Aorta (tissue), 5 donors: ENCODE data around the gene ZNF641. TPM values are rescaled to one million over a fixed set of nuclear protein-coding genes. Genes with fewer than 3 reads are reported as not detected.

Experiments
- ATAC-seq: fragments of 200-7000 bp; cut with Tn5 transposase; one replicate; pipeline ENCODE4 v1.9.1; 2022; ENCODE audit warnings: moderate library complexity; ENCODE audit not compliant: low FRiP score
- DNase-seq, 2 donors: peaks; one replicate each; pipeline ENCODE4 v3.0.0-alpha.2; 2020
- H3K27ac ChIP-seq, 2 donors: one replicate each; pipeline ENCODE4 v1.5.1; 2013; ENCODE audit warnings: low read length in 2 of 2, mild to moderate bottlenecking in 2 of 2, moderate library complexity in 2 of 2, control low read depth in 1 of 2, inconsistent platforms in 1 of 2, low read depth in 1 of 2
- H3K27me3 ChIP-seq, 2 donors: one replicate each; pipeline ENCODE4 v1.6.1; 2013; ENCODE audit warnings: control low read depth in 1 of 2, low read length in 1 of 2, mild to moderate bottlenecking in 1 of 2, moderate library complexity in 1 of 2; ENCODE audit not compliant: insufficient read depth in 2 of 2, control insufficient read depth in 1 of 2
- H3K36me3 ChIP-seq, 2 donors: one replicate each; pipeline ENCODE4 v1.6.1; 2013; ENCODE audit warnings: control low read depth in 1 of 2, low read length in 1 of 2, mild to moderate bottlenecking in 1 of 2; ENCODE audit not compliant: insufficient read depth in 2 of 2, control insufficient read depth in 1 of 2
- H3K4me1 ChIP-seq, 2 donors: one replicate each; pipeline ENCODE4 v1.6.1; 2013; ENCODE audit warnings: low read length in 2 of 2, control low read depth in 1 of 2, mild to moderate bottlenecking in 1 of 2, moderate library complexity in 1 of 2; ENCODE audit not compliant: insufficient read depth in 2 of 2, control insufficient read depth in 1 of 2
- H3K4me3 ChIP-seq, 2 donors: one replicate each; pipeline ENCODE4 v1.5.1; 2013; ENCODE audit warnings: low read length in 2 of 2, control low read depth in 1 of 2, mild to moderate bottlenecking in 1 of 2
- H3K9me3 ChIP-seq: one replicate; pipeline ENCODE4 v1.6.1; 2013; ENCODE audit warnings: mild to moderate bottlenecking, low read length; ENCODE audit not compliant: control insufficient read depth
- WGBS, 2 donors: extraction: QIAGEN DNeasy Blood & Tissue Kit; methylation state at CpG; one replicate each; pipeline ENCODE4 v1.1.7; 2013; 5-methylcytosine and 5-hydroxymethylcytosine counted together
- intact Hi-C, 2 donors: fragments of 100-400 bp; cut with DNase I; formaldehyde crosslinking; loops; one replicate each; pipeline versions ENCODE4 v1.14.2 to v1.15.0; 2022
- polyA plus RNA-seq, 2 donors: library from polyadenylated mRNA; stranded (reverse); fragments of 200-250 nt; gene quantifications; one replicate each; pipeline ENCODE4 v1.2.3, GENCODE V29; 2013
- total RNA-seq, 2 donors: library from RNA; stranded (reverse); fragmentation: NEBNext Ultra II Directional; extraction: Animal tissue kit (Norgen Biotek cat#: 25700); gene quantifications; one replicate each; pipeline ENCODE4 v1.2.1, GENCODE V29; 2021
- donor health status: healthy with polysubstance abuse.
- donor health status: Bipolar disorder and iron deficiency.
- donor health status: DM: no; HTN: no; CAD: no.
- donor health status: DM: no; HTN: no; CAD: no.
- donor health status: DM: yes; HTN: yes; CAD: no.

ZNF641 gene
- total and polyA plus RNA-seq, 4 donors, result 9.0 to 22.4 (median 17.3) TPM

- peaks cover 4% of the 10 kb centered on the region for H3K9me3 ChIP-seq
- no peak overlapping the region for H3K4me3 ChIP-seq
- intact Hi-C loops, result no loop called here
- no peaks in the 10 kb centered on the region for H3K36me3 ChIP-seq
- peaks cover 0 to 2% of the 10 kb centered on the region in 2 donors for H3K27me3 ChIP-seq
- DNase-seq (no peak), ATAC-seq (no peak)
- no peaks in the 10 kb centered on the region for H3K4me1 ChIP-seq
- no peak overlapping the region for H3K27ac ChIP-seq
- 61 to 65% methylated on average over 2 of the region's 2 CpGs for WGBS, 2 donors
Measured at GRCh38 chr12:48366131-48366530, 15.4 kb upstream of the ZNF641 start.

DNA sequence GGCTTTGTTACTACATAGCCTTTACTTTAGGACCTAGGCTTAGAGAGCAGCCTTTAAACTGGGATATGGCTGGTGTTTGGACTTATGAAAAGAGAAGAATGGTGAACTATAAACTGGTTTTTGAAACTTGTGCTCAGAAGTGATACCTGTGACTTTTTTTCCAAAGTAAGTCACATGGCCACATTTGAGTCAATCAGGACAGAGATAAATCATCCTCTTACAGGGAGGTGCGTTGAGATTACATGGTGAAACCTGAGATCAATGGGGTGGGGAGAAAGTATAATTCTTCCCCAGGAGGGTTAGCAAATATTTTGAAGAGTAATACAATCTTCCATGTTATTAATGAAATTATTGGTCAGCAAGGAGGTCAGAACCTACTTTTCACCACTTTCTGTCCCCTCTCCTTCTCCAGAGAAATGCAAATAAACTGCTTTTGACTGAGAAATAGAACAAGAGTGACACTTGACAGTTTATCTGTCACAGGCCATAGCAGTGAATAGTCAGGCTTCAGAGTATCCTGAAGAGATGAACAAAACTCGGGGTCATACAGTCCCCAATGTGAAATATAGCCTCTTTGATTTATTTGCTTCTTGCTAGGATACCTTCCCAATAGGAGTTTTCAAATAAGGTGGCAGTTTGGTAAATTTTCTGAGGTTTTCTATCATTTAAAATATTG is 11.1 kb upstream of the ZNF641 start:
- WGBS, 2 donors, result 73 to 85% methylated on average over 2 of the region's 2 CpGs
- Histone ChIP-seq H3K36me3 (peaks cover 0 to 3% of the 10 kb centered on the region in 2 donors), H3K27ac (no peak overlapping the region), H3K9me3 (no peaks in the 10 kb centered on the region), H3K27me3 (no peaks in the 10 kb centered on the region), H3K4me3 (no peak overlapping the region), H3K4me1 (no peaks in the 10 kb centered on the region)
- ATAC-seq (no peak), DNase-seq (no peak)
- intact Hi-C loops, result no loop called here

GRCh38 chr12:48358937-48359513 is 8.3 kb upstream of the ZNF641 start:
- H3K27ac ChIP-seq, result no peak overlapping the region
- H3K27me3 ChIP-seq, result no peaks in the 10 kb centered on the region
- 65 to 68% methylated on average over 7 of the region's 7 CpGs for WGBS, 2 donors
- intact Hi-C loops, result no loop called here
- no peak for DNase-seq
- no peaks in the 10 kb centered on the region for H3K4me1 ChIP-seq
- ATAC-seq, result no peak
- no peaks in the 10 kb centered on the region for H3K9me3 ChIP-seq
- peaks cover 0 to 3% of the 10 kb centered on the region in 2 donors for H3K36me3 ChIP-seq
- no peak overlapping the region for H3K4me3 ChIP-seq

- Histone ChIP-seq H3K4me1 (no peaks in the 10 kb centered on the region), H3K27me3 (no peaks in the 10 kb centered on the region), H3K27ac (no peak overlapping the region), H3K9me3 (no peaks in the 10 kb centered on the region), H3K4me3 (no peak overlapping the region), H3K36me3 (peaks cover 0 to 3% of the 10 kb centered on the region in 2 donors)
- DNase-seq (no peak), ATAC-seq (no peak)
- 72 to 76% methylated on average over 6 of the region's 6 CpGs for WGBS, 2 donors
- intact Hi-C loops, result no loop called here
Measured at GRCh38 chr12:48356041-48356768, 5.5 kb upstream of the ZNF641 start.

GRCh38 chr12:48352157-48352760 is 1.5 kb upstream of the ZNF641 start:
- DNase-seq, result no peak
- Histone ChIP-seq H3K27me3 (no peaks in the 10 kb centered on the region), H3K36me3 (no peaks in the 10 kb centered on the region), H3K4me3 (no peak overlapping the region), H3K9me3 (no peaks in the 10 kb centered on the region), H3K4me1 (peaks cover 0 to 2% of the 10 kb centered on the region in 2 donors), H3K27ac (no peak overlapping the region)
- ATAC-seq, result no peak
- intact Hi-C loops, result no loop called here
- WGBS, 2 donors, result 96 to 97% methylated on average over 11 of the region's 11 CpGs

DNA sequence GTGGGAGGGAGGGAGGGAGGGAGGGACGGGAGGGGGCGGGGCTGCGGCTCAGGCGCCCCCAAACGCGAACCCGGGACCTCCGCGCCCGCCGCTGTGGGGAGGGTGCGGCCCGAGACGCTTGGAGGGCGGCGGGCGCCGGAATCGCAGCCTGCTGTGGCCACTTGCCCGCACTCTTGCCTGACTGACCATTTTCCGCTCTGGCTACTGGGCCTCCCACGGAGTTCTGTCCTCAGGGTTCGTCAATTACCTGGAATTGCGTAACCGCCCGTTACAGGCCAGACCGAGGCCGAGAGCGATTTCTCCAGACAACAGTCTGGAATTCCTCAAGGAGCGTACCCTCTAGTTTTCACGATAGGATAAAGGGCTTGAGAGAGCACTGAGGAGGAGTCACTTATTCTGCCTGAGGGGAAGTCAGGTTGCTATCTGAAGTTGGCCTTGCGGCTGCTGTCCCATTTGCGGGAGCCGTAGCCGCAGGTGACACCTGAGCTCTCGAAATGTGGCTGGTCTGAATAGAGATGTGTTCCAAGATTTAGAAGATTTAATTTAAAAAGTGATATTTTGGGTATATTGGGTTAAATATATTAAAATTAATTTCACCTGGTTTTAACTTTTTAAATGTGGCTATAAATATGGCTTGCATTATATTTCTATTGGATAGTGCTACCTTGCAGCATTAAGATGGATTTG is 446 bp upstream of the ZNF641 start:
- Histone ChIP-seq H3K27me3 (no peaks in the 10 kb centered on the region), H3K4me1 (peaks cover 0 to 2% of the 10 kb centered on the region in 2 donors), H3K9me3 (no peaks in the 10 kb centered on the region), H3K36me3 (peaks cover 0 to 1% of the 10 kb centered on the region in 2 donors), H3K27ac (peak overlapping the region; percentile 36 to 99), H3K4me3 (peak overlapping the region; percentile 50 to 92)
- WGBS, 2 donors, result 1 to 2% methylated on average over 32 to 36 of the region's 36 CpGs
- intact Hi-C loops, result no loop called here
- ATAC-seq (peak; percentile 82), DNase-seq (peak; percentile 79 to 91)

- H3K9me3 ChIP-seq, result no peaks in the 10 kb centered on the region
- peak overlapping the region; percentile 32 to 92 for H3K4me3 ChIP-seq
- H3K36me3 ChIP-seq, result peaks cover 5 to 7% of the 10 kb centered on the region in 2 donors
- intact Hi-C loops, result no loop called here
- ATAC-seq, result no peak
- WGBS, 2 donors, result 3 to 6% methylated on average over 2 of the region's 2 CpGs
- H3K27me3 ChIP-seq, result no peaks in the 10 kb centered on the region
- H3K27ac ChIP-seq, result peak overlapping the region; percentile 36 to 61
- H3K4me1 ChIP-seq, result peaks cover 0 to 2% of the 10 kb centered on the region in 2 donors
- DNase-seq, result peak in 1 of 2 donors; percentile 77
Measured at GRCh38 chr12:48349471-48349870, 1.2 kb downstream of the ZNF641 start.

GRCh38 chr12:48342980-48343379 is 7.7 kb downstream of the ZNF641 start:
- H3K27ac ChIP-seq, result no peak overlapping the region
- H3K4me1 ChIP-seq, result no peaks in the 10 kb centered on the region
- ATAC-seq (no peak), DNase-seq (no peak)
- 87 to 93% methylated on average over 8 of the region's 8 CpGs for WGBS, 2 donors
- intact Hi-C loops, result no loop called here
- H3K9me3 ChIP-seq, result no peaks in the 10 kb centered on the region
- H3K27me3 ChIP-seq, result no peaks in the 10 kb centered on the region
- no peak overlapping the region for H3K4me3 ChIP-seq
- peaks cover 13% of the 10 kb centered on the region in 2 donors for H3K36me3 ChIP-seq
